Natural killer cell (primary cell): Measurements from ENCODE around the gene GNAO1. TPM values are rescaled to one million over a fixed set of nuclear protein-coding genes. Genes with fewer than 3 reads are reported as not detected.

Source experiments
- ATAC-seq, 3 donors: fragments of 150-1000 bp in 2 of 3; fragments of 200-7000 bp in 1 of 3; cut with Tn5 transposase; 1 replicate in 1 of 3; 2 replicates in 2 of 3; pipeline ENCODE4 v1.10.0; 2021; ENCODE audit warnings: mild to moderate bottlenecking in 2 of 3, moderate library complexity in 2 of 3
- DNase-seq, 2 donors: peaks; one replicate each; pipeline versions ENCODE4 v3.0.0 to v3.0.0-alpha.2; 2013 to 2021; ENCODE audit warnings: mixed read lengths in 1 of 2
- H3K27ac ChIP-seq: one replicate; pipeline ENCODE4 v1.5.1; 2013; ENCODE audit warnings: mild to moderate bottlenecking, low read length
- H3K27me3 ChIP-seq: one replicate; pipeline ENCODE4 v1.6.1; 2013; ENCODE audit warnings: low read length; ENCODE audit not compliant: control insufficient read depth, insufficient read depth
- H3K36me3 ChIP-seq: one replicate; pipeline ENCODE4 v1.6.1; 2013; ENCODE audit warnings: low read length; ENCODE audit not compliant: control insufficient read depth, insufficient read depth
- H3K4me1 ChIP-seq: one replicate; pipeline ENCODE4 v1.6.1; 2013; ENCODE audit warnings: low read length; ENCODE audit not compliant: control insufficient read depth, insufficient read depth
- H3K4me3 ChIP-seq: one replicate; pipeline ENCODE4 v1.5.1; 2013; ENCODE audit warnings: low read length
- H3K9me3 ChIP-seq: one replicate; pipeline ENCODE4 v1.6.1; 2013; ENCODE audit warnings: low read length; ENCODE audit not compliant: control insufficient read depth, insufficient read depth
- H3K27ac Mint-ChIP-seq, 2 donors: one replicate each; pipeline ENCODE4 v1.8.0; 2022; ENCODE audit warnings: mild to moderate bottlenecking in 2 of 2, mixed read lengths in 2 of 2, moderate library complexity in 1 of 2
- H3K27me3 Mint-ChIP-seq, 2 donors: one replicate each; pipeline ENCODE4 v1.8.0; 2022; ENCODE audit warnings: low read depth in 2 of 2, mixed read lengths in 2 of 2
- H3K36me3 Mint-ChIP-seq: one replicate; pipeline ENCODE4 v1.8.0; 2022; ENCODE audit warnings: mixed read lengths
- H3K4me1 Mint-ChIP-seq, 2 donors: one replicate each; pipeline ENCODE4 v1.8.0; 2022; ENCODE audit warnings: mixed read lengths in 2 of 2
- H3K4me3 Mint-ChIP-seq: one replicate; pipeline ENCODE4 v1.8.0; 2022; ENCODE audit warnings: mild to moderate bottlenecking, moderate library complexity, mixed read lengths
- H3K9me3 Mint-ChIP-seq, 2 donors: one replicate each; pipeline ENCODE4 v1.8.0; 2022; ENCODE audit warnings: mixed read lengths in 2 of 2
- CTCF ChIP-seq: fragments of 200-600 bp; IDR thresholded peaks from one replicate; pipeline ENCODE4 v1.8.0; 2022; ENCODE audit warnings: antibody characterized with exemption
- WGBS: methylation state at CpG from one replicate; pipeline ENCODE4 v1.1.7; 2013; ENCODE audit warnings: missing lambda C conversion rate; ENCODE audit not compliant: insufficient coverage; 5-methylcytosine and 5-hydroxymethylcytosine counted together
- intact Hi-C: fragments of 100-400 bp; cut with micrococcal nuclease; formaldehyde crosslinking; loops from one replicate; pipeline ENCODE4 v1.14.2; 2022
- total RNA-seq, 4 donors: library from RNA; stranded (reverse); fragments of 120-200 nt in 1 of 4; gene quantifications; one replicate each; pipeline versions ENCODE4 v1.2.3 to v1.2.4, GENCODE V29; 2013 to 2022

GNAO1 gene
- total RNA-seq, 3 donors from 2014 or later (not counting 1 experiment from before 2014, with no cell fraction given): 0.45 to 4.6 (median 1.1) TPM

DNA sequence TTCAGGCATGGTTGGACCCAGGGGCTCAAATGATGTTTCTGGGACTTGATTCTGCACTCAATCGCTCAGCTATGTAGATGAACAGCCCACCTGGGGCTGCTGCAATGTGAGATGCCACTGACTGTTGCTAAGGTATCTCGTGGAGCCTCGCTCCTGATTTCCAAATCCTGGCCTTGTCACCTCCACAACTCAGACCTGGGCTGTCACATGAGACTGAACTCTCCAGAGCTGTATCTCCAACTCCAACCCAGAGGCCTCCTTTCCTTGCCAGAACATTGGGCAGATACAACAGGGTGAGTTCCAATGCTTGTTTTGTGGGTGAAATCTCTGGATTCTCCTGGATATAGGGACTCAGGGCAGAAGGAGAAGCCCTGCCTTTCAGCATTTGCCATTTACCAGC is 79.5 kb downstream of the GNAO1 start:
- no peak for TF ChIP-seq CTCF
- peaks cover 0 to 2% of the 10 kb centered on the region in 2 donors for H3K4me1 Mint-ChIP-seq
- WGBS: 93% methylated on average over 3 of the region's 3 CpGs

DNA sequence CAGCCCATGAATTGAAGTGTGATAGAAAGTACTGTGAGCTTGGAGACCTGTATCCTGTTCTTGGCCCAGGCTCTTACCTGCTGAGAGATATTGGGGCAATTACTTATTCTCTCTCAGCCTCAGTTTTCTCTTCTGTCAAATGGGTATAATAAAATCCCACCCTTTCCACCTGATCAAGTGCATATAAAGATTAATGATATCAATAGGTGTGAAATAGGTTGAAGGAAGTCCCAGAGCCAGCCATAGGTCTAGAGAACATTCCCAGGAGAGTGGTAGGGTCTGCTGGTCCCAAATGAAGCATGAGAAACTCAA is 81.2 kb downstream of the GNAO1 start:
- Histone ChIP-seq H3K9me3 (no peaks in the 10 kb centered on the region), H3K27ac (no peak overlapping the region), H3K27me3 (no peaks in the 10 kb centered on the region), H3K36me3 (no peaks in the 10 kb centered on the region), H3K4me1 (no peaks in the 10 kb centered on the region), H3K4me3 (no peak overlapping the region)
- Mint-ChIP-seq H3K36me3 (no peaks in the 10 kb centered on the region), H3K27me3 (peaks cover 9 to 10% of the 10 kb centered on the region in 2 donors), H3K4me3 (no peak overlapping the region), H3K27ac (no peak overlapping the region), H3K4me1 (peaks cover 0 to 5% of the 10 kb centered on the region in 2 donors), H3K9me3 (no peaks in the 10 kb centered on the region)
- TF ChIP-seq CTCF: no peak
- intact Hi-C loops: no loop called here
- DNase-seq (no peak), ATAC-seq (no peak)

More for the DNA sequence above, 79.5 kb downstream of the GNAO1 start:
- H3K36me3 Mint-ChIP-seq: no peaks in the 10 kb centered on the region
- no peak overlapping the region for H3K27ac ChIP-seq
- ATAC-seq (no peak), DNase-seq (no peak)
- H3K27me3 Mint-ChIP-seq: peaks cover 9 to 10% of the 10 kb centered on the region in 2 donors
- H3K9me3 Mint-ChIP-seq: no peaks in the 10 kb centered on the region
- no peak overlapping the region for H3K4me3 Mint-ChIP-seq
- H3K4me3 ChIP-seq: no peak overlapping the region
- no peaks in the 10 kb centered on the region for H3K9me3 ChIP-seq
- H3K27me3 ChIP-seq: no peaks in the 10 kb centered on the region
- no peak overlapping the region for H3K27ac Mint-ChIP-seq
- H3K36me3 ChIP-seq: no peaks in the 10 kb centered on the region
- H3K4me1 ChIP-seq: no peaks in the 10 kb centered on the region
- intact Hi-C loops: no loop called here

DNA sequence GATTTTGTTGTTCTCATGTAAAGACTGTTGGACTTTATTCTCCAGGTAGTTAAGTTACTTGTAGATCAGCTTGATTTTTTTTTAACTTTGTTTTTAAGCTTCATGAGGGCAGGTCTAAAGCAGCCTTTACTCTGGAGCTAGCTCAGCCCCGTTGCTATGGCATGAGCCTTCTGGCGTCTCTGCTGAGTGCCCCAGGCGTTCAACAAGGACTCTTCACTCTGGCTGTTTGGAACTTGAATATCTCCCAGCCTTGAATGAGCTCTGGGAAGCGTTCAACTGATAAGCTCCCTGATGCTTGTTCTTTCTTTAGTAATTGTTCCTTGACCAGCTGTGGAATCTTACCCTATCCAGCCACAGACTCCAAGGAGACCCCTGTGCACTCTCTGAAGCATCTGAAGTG is 82.3 kb downstream of the GNAO1 start:
- Mint-ChIP-seq H3K4me1 (peaks cover 4 to 16% of the 10 kb centered on the region in 2 donors), H3K27me3 (peaks cover 9 to 10% of the 10 kb centered on the region in 2 donors), H3K9me3 (no peaks in the 10 kb centered on the region), H3K27ac (no peak overlapping the region), H3K4me3 (no peak overlapping the region), H3K36me3 (no peaks in the 10 kb centered on the region)
- Histone ChIP-seq H3K27ac (no peak overlapping the region), H3K27me3 (no peaks in the 10 kb centered on the region), H3K4me3 (no peak overlapping the region), H3K9me3 (no peaks in the 10 kb centered on the region), H3K4me1 (peaks cover 8% of the 10 kb centered on the region), H3K36me3 (no peaks in the 10 kb centered on the region)
- WGBS: 91% methylated on average over 4 of the region's 4 CpGs
- DNase-seq (no peak), ATAC-seq (no peak)
- TF ChIP-seq CTCF: no peak
- intact Hi-C loops: no loop called here

GRCh38 chr16:56274369-56274768 is 83.1 kb downstream of the GNAO1 start:
- H3K9me3 Mint-ChIP-seq: no peaks in the 10 kb centered on the region
- no peak overlapping the region for H3K4me3 Mint-ChIP-seq
- Histone ChIP-seq H3K36me3 (no peaks in the 10 kb centered on the region), H3K27me3 (no peaks in the 10 kb centered on the region), H3K27ac (no peak overlapping the region), H3K9me3 (no peaks in the 10 kb centered on the region), H3K4me1 (peaks cover 15% of the 10 kb centered on the region), H3K4me3 (no peak overlapping the region)
- no peaks in the 10 kb centered on the region for H3K36me3 Mint-ChIP-seq
- no peak overlapping the region for H3K27ac Mint-ChIP-seq
- intact Hi-C loops: no loop called here
- no peak for ATAC-seq
- no peak for DNase-seq
- WGBS: 92% methylated on average over 4 of the region's 4 CpGs
- H3K27me3 Mint-ChIP-seq: peaks cover 7 to 10% of the 10 kb centered on the region in 2 donors
- TF ChIP-seq CTCF: no peak
- H3K4me1 Mint-ChIP-seq: peaks cover 12 to 23% of the 10 kb centered on the region in 2 donors
